OCI-LY7 (cell line): ENCODE measurements around the gene RAB3IL1.

Experiments
- CTCF ChIP-seq: fragments of 200-600 bp; sonication (generic); conservative IDR thresholded peaks from 2 replicates; pipeline ENCODE4 v1.5.1; 2014; ENCODE audit warnings: mild to moderate bottlenecking, antibody characterized with exemption, low read length, moderate library complexity, mixed read lengths
- EZH2phosphoT487 ChIP-seq: fragments of 200-600 bp; sonication (generic); IDR thresholded peaks from 2 replicates; pipeline ENCODE4 v1.6.1; 2018; ENCODE audit warnings: low read depth, borderline replicate concordance, mild to moderate bottlenecking, mixed run types, antibody characterized with exemption, low read length, moderate library complexity, mixed read lengths

- no peak for TF ChIP-seq CTCF
- TF ChIP-seq EZH2phosphoT487: no peak
Observed at GRCh38 chr11:61904539-61905048, 12.8 kb downstream of the RAB3IL1 start.
